Endothelial cell of umbilical vein (primary cell): ENCODE measurements around the gene CERS2. TPM values are rescaled to one million over a fixed set of nuclear protein-coding genes. Genes with fewer than 3 reads are reported as not detected.

Experiments
- BruUV-seq: library from RNA; stranded (reverse); fragments of 400-500 nt; replicated peaks from 2 replicates; lab custom pipeline; 2021; lab: Mats Ljungman, UMichigan
- CTCF ChIA-PET: fragments of 300-600, 350-600 bp; sonication (Branson Sonifier 250); formaldehyde crosslinking; loops from one replicate; lab custom pipeline; 2021; ENCODE audit warnings: antibody characterized with exemption, inconsistent platforms; lab: Charles Lee
- POLR2A ChIA-PET: fragments of 300-600, 350-600 bp; sonication (Branson Sonifier 250); formaldehyde crosslinking; loops from one replicate; lab custom pipeline; 2021; ENCODE audit warnings: antibody characterized with exemption, inconsistent platforms; lab: Charles Lee
- DNase-seq: peaks from one replicate; pipeline ENCODE4 v3.0.0-alpha.2; 2011; ENCODE audit warnings: low read depth, low spot score
- FAIRE-seq: peaks from 2 replicates; lab custom pipeline; 2011; peaks lifted over from hg19 to GRCh38; lab: Jason Lieb, UNC
- H2AFZ ChIP-seq: 2 replicates; pipeline ENCODE4 v1.6.0; 2012; ENCODE audit warnings: low read depth, low read length, control low read depth, inconsistent platforms
- H3K27ac ChIP-seq: 2 replicates; pipeline ENCODE4 v1.5.1; 2011; ENCODE audit warnings: low read depth, mild to moderate bottlenecking, control low read depth, low read length, moderate library complexity; ENCODE audit not compliant: insufficient read depth
- H3K27me3 ChIP-seq, 2 experiments: 2 replicates each; pipeline versions ENCODE4 v1.6.0 to v1.6.1; 2011; ENCODE audit warnings: low read length in 2 of 2, mixed read lengths in 1 of 2; ENCODE audit not compliant: control insufficient read depth in 2 of 2, insufficient read depth in 2 of 2
- H3K36me3 ChIP-seq, 2 experiments: 2 replicates in 1 of 2; 3 replicates in 1 of 2; pipeline ENCODE4 v1.5.1; 2011; ENCODE audit warnings: low read length in 2 of 2, mild to moderate bottlenecking in 1 of 2, moderate library complexity in 1 of 2; ENCODE audit not compliant: control insufficient read depth in 2 of 2, insufficient read depth in 2 of 2; ENCODE audit errors: extremely low read depth in 1 of 2
- H3K4me1 ChIP-seq: 3 replicates; pipeline ENCODE4 v1.5.1; 2011; ENCODE audit warnings: mild to moderate bottlenecking, low read length; ENCODE audit not compliant: control insufficient read depth, insufficient read depth; ENCODE audit errors: extremely low read depth
- H3K4me2 ChIP-seq: 2 replicates; pipeline ENCODE4 v1.6.1; 2011; ENCODE audit warnings: low read length, control low read depth, mixed read lengths; ENCODE audit not compliant: insufficient read depth
- H3K4me3 ChIP-seq, 3 experiments: fragments of 200-600 bp in 1 of 3; sonication (generic), shearing (Covaris generic) in 1 of 3; replicated peaks in 1 of 3; 2 replicates each; pipeline ENCODE4 v1.5.1; 2011 to 2016; ENCODE audit warnings: control low read depth in 3 of 3, low read length in 3 of 3, mild to moderate bottlenecking in 2 of 3, inconsistent platforms in 1 of 3, low read depth in 1 of 3, moderate library complexity in 1 of 3; ENCODE audit not compliant: insufficient read depth in 1 of 3
- H3K79me2 ChIP-seq: 2 replicates; pipeline ENCODE4 v1.6.0; 2012; ENCODE audit warnings: low read length, inconsistent platforms; ENCODE audit not compliant: control insufficient read depth, insufficient read depth
- H3K9ac ChIP-seq: replicated peaks from 2 replicates; pipeline ENCODE3; 2011; ENCODE audit warnings: low read length, control low read depth; ENCODE audit not compliant: insufficient read depth; ENCODE audit errors: extremely low read depth
- H3K9me1 ChIP-seq: replicated peaks from 3 replicates; pipeline ENCODE4 v1.6.0; 2011; ENCODE audit warnings: mild to moderate bottlenecking, low read length; ENCODE audit not compliant: control insufficient read depth, insufficient read depth; ENCODE audit errors: extremely low read depth
- H3K9me3 ChIP-seq: replicated peaks from 2 replicates; pipeline ENCODE4 v1.5.1; 2012; ENCODE audit warnings: low read length, inconsistent platforms; ENCODE audit not compliant: control insufficient read depth, insufficient read depth
- H4K20me1 ChIP-seq: replicated peaks from 2 replicates; pipeline ENCODE3; 2011; ENCODE audit warnings: mild to moderate bottlenecking, low read length; ENCODE audit not compliant: control insufficient read depth, insufficient read depth; ENCODE audit errors: extremely low read depth
- CTCF ChIP-seq, 2 donors: IDR thresholded peaks; 1 replicate in 1 of 2; 2 replicates in 1 of 2; pipeline ENCODE4 v1.5.1; 2011; ENCODE audit warnings: low read length in 2 of 2, mild to moderate bottlenecking in 2 of 2, moderate library complexity in 2 of 2, control low read depth in 1 of 2, inconsistent platforms in 1 of 2, low read depth in 1 of 2; ENCODE audit not compliant: insufficient read depth in 1 of 2; ENCODE audit errors: extremely low read depth in 1 of 2
- EZH2 ChIP-seq: IDR thresholded peaks from 2 replicates; pipeline ENCODE4 v1.6.1; 2012; ENCODE audit warnings: borderline replicate concordance, low read depth, mild to moderate bottlenecking, moderate library complexity, low read length, inconsistent platforms; ENCODE audit not compliant: severe bottlenecking
- FOS ChIP-seq: IDR thresholded peaks from 2 replicates; pipeline ENCODE4 v1.6.1; 2011; ENCODE audit warnings: mild to moderate bottlenecking, low read length, moderate library complexity, borderline replicate concordance; ENCODE audit not compliant: insufficient read depth
- JUN ChIP-seq: IDR thresholded peaks from 2 replicates; pipeline ENCODE4 v1.6.1; 2011; ENCODE audit warnings: borderline replicate concordance, low read depth; ENCODE audit not compliant: insufficient read length, insufficient read depth
- POLR2A ChIP-seq: IDR thresholded peaks from 2 replicates; pipeline ENCODE4 v1.6.1; 2012; ENCODE audit warnings: low read depth, mild to moderate bottlenecking, control low read depth, low read length
- POLR2AphosphoS5 ChIP-seq: IDR thresholded peaks from 2 replicates; pipeline ENCODE4 v1.6.1; 2012; ENCODE audit warnings: low read depth, mild to moderate bottlenecking, control low read depth, low read length, moderate library complexity; ENCODE audit not compliant: insufficient read depth
- dilution Hi-C: fragments of 300-500 bp; cut with MboI; formaldehyde crosslinking; loops from one replicate; pipeline ENCODE4 v1.15.0; 2019; ENCODE audit warnings: low sequenced_read_pairs; ENCODE audit not compliant: extremely low pct_ligation_motif_present
- intact Hi-C: fragments of 100-400 bp; cut with micrococcal nuclease; formaldehyde crosslinking; loops from one replicate; pipeline ENCODE4 v1.10.0; 2022
- polyA plus RNA-seq, 4 experiments: library from polyadenylated mRNA; depleted of rRNA in 3 of 4; stranded (reverse) in 3 of 4; unstranded in 1 of 4; fragments of >200 nt; gene quantifications; 2 replicates each; pipeline versions ENCODE4 v1.2.1 to v1.2.3, GENCODE V29; 2011 to 2012; ENCODE audit warnings: missing spikeins in 1 of 4
- total RNA-seq: library from RNA; stranded (reverse); gene quantifications from 2 replicates; pipeline ENCODE4 v1.2.3, GENCODE V29; 2021
- TF ChIP-seq, protein P1 (sequence below): IDR thresholded peaks from 2 replicates; pipeline ENCODE4 v1.6.1; 2011; ENCODE audit not compliant: insufficient read depth, insufficient read length

Gene CERS2
- total and polyA plus RNA-seq, 2 donors (not counting 3 experiments of a cell fraction or from before 2014, with no cell fraction given): 143 to 155 TPM

- CTCF ChIA-PET: interaction anchor here (7.6 to 17.1 kb wide), 2 partner anchors 15 to 24 kb away, joined by 101 to 278 read pairs; partner anchors contain the start of gene MINDY1
- TF ChIP-seq CTCF (IDR thresholded peaks at IDR 0.05; ENCODE audit: extremely low read depth in 1 of 2, insufficient read depth in 1 of 2, low read depth in 1 of 2, low read length in 2 of 2) (no peak), POLR2AphosphoS5 (no peak), EZH2 (no peak), FOS (no peak), JUN (no peak), POLR2A (no peak)
- TF ChIP-seq, protein P1, sequence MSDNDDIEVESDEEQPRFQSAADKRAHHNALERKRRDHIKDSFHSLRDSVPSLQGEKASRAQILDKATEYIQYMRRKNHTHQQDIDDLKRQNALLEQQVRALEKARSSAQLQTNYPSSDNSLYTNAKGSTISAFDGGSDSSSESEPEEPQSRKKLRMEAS: no peak
- Histone ChIP-seq H3K4me3 (no peak within 1 kb of the TSS), H3K4me1 (peaks cover 16% of the 10 kb centered on the region), H3K27ac (no peak within 1 kb of the TSS), H3K36me3 (no peaks in the 10 kb centered on the region), H2AFZ (no peak within 1 kb of the TSS), H3K4me2 (no peak within 1 kb of the TSS), H3K9me1 (no peaks in the 10 kb centered on the region), H3K79me2 (no peaks in the 10 kb centered on the region), H3K9ac (no peak within 1 kb of the TSS), H3K27me3 (no peaks in the 10 kb centered on the region), H3K9me3 (no peaks in the 10 kb centered on the region), H4K20me1 (no peaks in the 10 kb centered on the region)
- POLR2A ChIA-PET: no interaction called here
- dilution Hi-C loops (no loop called here), intact Hi-C loops (no loop called here)
- FAIRE-seq (no peak), DNase-seq (no peak)
- BruUV-seq: no TSS peak
Measured at GRCh38 chr1:150981805-150982712, 7.4 kb upstream of the CERS2 start, which contains the start of gene ANXA9. TSS of gene ANXA9 (plus strand) at chr1:150982292. CDS start at chr1:150983106, 814 bp downstream.
